ENCODE results near the gene PLCB4.
A peak's percentile ranks its signal among the peaks of the same experiment; 100 is the strongest.

The PLCB4 gene

GRCh38 chr20:9068841-9069663 is at the start of gene PLCB4:
PLCB4 (plus strand) TSS chr20:9069087; CDS start chr20:9307815, 238,728 bp downstream.
- no peak within 1 kb of the TSS for H3K27ac Mint-ChIP-seq
- peaks cover 3% of the 10 kb centered on the region for H3K4me1 Mint-ChIP-seq
- H3K36me3 Mint-ChIP-seq (ENCODE audit: low read depth) = peaks cover 1% of the 10 kb centered on the region
- peaks cover 28% of the 10 kb centered on the region for H3K27me3 Mint-ChIP-seq
- ATAC-seq (no peak), DNase-seq (no peak)
- peaks cover 4% of the 10 kb centered on the region for H3K9me3 Mint-ChIP-seq
- peak within 1 kb of the TSS; percentile 69 for H3K4me3 Mint-ChIP-seq

GRCh38 chr20:9019833-9020232 is 49.1 kb upstream of the PLCB4 start:
- DNase-seq = no peak
- no peak for ATAC-seq
- Mint-ChIP-seq H3K36me3 (ENCODE audit: low read depth) (no peaks in the 10 kb centered on the region), H3K9me3 (peaks cover 4% of the 10 kb centered on the region), H3K4me3 (no peak overlapping the region), H3K4me1 (no peaks in the 10 kb centered on the region), H3K27me3 (no peaks in the 10 kb centered on the region), H3K27ac (no peak overlapping the region)

- Mint-ChIP-seq H3K27me3 (no peaks in the 10 kb centered on the region), H3K4me1 (no peaks in the 10 kb centered on the region), H3K4me3 (no peak overlapping the region), H3K27ac (no peak overlapping the region), H3K9me3 (peaks cover 4% of the 10 kb centered on the region), H3K36me3 (ENCODE audit: low read depth) (no peaks in the 10 kb centered on the region)
- no peak for DNase-seq
- ATAC-seq = no peak
These were observed 47.7 kb upstream of the PLCB4 start for GRCh38 chr20:9021216-9021615.

GRCh38 chr20:9021699-9022098 is 47.2 kb upstream of the PLCB4 start:
- Mint-ChIP-seq H3K27ac (no peak overlapping the region), H3K4me3 (no peak overlapping the region), H3K4me1 (no peaks in the 10 kb centered on the region), H3K36me3 (ENCODE audit: low read depth) (no peaks in the 10 kb centered on the region), H3K27me3 (no peaks in the 10 kb centered on the region), H3K9me3 (peaks cover 4% of the 10 kb centered on the region)
- DNase-seq (no peak), ATAC-seq (no peak)

GRCh38 chr20:9022376-9022775 is 46.5 kb upstream of the PLCB4 start:
- ATAC-seq (no peak), DNase-seq (no peak)
- Mint-ChIP-seq H3K4me3 (no peak overlapping the region), H3K27ac (no peak overlapping the region), H3K9me3 (peaks cover 4% of the 10 kb centered on the region), H3K27me3 (no peaks in the 10 kb centered on the region), H3K36me3 (ENCODE audit: low read depth) (no peaks in the 10 kb centered on the region), H3K4me1 (no peaks in the 10 kb centered on the region)

GRCh38 chr20:9024606-9025005 is 44.3 kb upstream of the PLCB4 start:
- Mint-ChIP-seq H3K27me3 (no peaks in the 10 kb centered on the region), H3K36me3 (ENCODE audit: low read depth) (no peaks in the 10 kb centered on the region), H3K4me3 (no peak overlapping the region), H3K9me3 (peaks cover 4% of the 10 kb centered on the region), H3K4me1 (no peaks in the 10 kb centered on the region), H3K27ac (no peak overlapping the region)
- DNase-seq (no peak), ATAC-seq (no peak)

- H3K27ac Mint-ChIP-seq = no peak overlapping the region
- H3K4me1 Mint-ChIP-seq = no peaks in the 10 kb centered on the region
- no peak overlapping the region for H3K4me3 Mint-ChIP-seq
- DNase-seq (no peak), ATAC-seq (no peak)
- no peaks in the 10 kb centered on the region for H3K27me3 Mint-ChIP-seq
- no peaks in the 10 kb centered on the region for H3K36me3 Mint-ChIP-seq (ENCODE audit: low read depth)
- peaks cover 3% of the 10 kb centered on the region for H3K9me3 Mint-ChIP-seq
These were observed 43.9 kb upstream of the PLCB4 start for GRCh38 chr20:9025011-9025410.

GRCh38 chr20:9025643-9026042 is 43.2 kb upstream of the PLCB4 start:
- peaks cover 6% of the 10 kb centered on the region for H3K9me3 Mint-ChIP-seq
- H3K4me3 Mint-ChIP-seq = no peak overlapping the region
- DNase-seq = no peak
- no peaks in the 10 kb centered on the region for H3K27me3 Mint-ChIP-seq
- no peak overlapping the region for H3K27ac Mint-ChIP-seq
- no peaks in the 10 kb centered on the region for H3K4me1 Mint-ChIP-seq
- H3K36me3 Mint-ChIP-seq (ENCODE audit: low read depth) = no peaks in the 10 kb centered on the region
- ATAC-seq = no peak

- DNase-seq (no peak), ATAC-seq (no peak)
- Mint-ChIP-seq H3K4me3 (no peak overlapping the region), H3K36me3 (ENCODE audit: low read depth) (no peaks in the 10 kb centered on the region), H3K4me1 (no peaks in the 10 kb centered on the region), H3K27ac (no peak overlapping the region), H3K27me3 (no peaks in the 10 kb centered on the region), H3K9me3 (peaks cover 7% of the 10 kb centered on the region)
These were observed 41.3 kb upstream of the PLCB4 start for GRCh38 chr20:9027626-9028025.

- no peak overlapping the region for H3K27ac Mint-ChIP-seq
- no peak overlapping the region for H3K4me3 Mint-ChIP-seq
- no peaks in the 10 kb centered on the region for H3K4me1 Mint-ChIP-seq
- H3K36me3 Mint-ChIP-seq (ENCODE audit: low read depth) = no peaks in the 10 kb centered on the region
- H3K9me3 Mint-ChIP-seq = peaks cover 10% of the 10 kb centered on the region
- DNase-seq (no peak), ATAC-seq (no peak)
- H3K27me3 Mint-ChIP-seq = no peaks in the 10 kb centered on the region
These were observed 40.5 kb upstream of the PLCB4 start for GRCh38 chr20:9028419-9028818.

- DNase-seq (no peak), ATAC-seq (no peak)
- Mint-ChIP-seq H3K27me3 (no peaks in the 10 kb centered on the region), H3K27ac (no peak overlapping the region), H3K4me3 (no peak overlapping the region), H3K9me3 (peaks cover 18% of the 10 kb centered on the region), H3K36me3 (ENCODE audit: low read depth) (no peaks in the 10 kb centered on the region), H3K4me1 (no peaks in the 10 kb centered on the region)
These were observed 36.9 kb upstream of the PLCB4 start for GRCh38 chr20:9031991-9032390.

GRCh38 chr20:9032758-9033157 is 36.1 kb upstream of the PLCB4 start:
- peaks cover 18% of the 10 kb centered on the region for H3K9me3 Mint-ChIP-seq
- no peak overlapping the region for H3K4me3 Mint-ChIP-seq
- no peak overlapping the region for H3K27ac Mint-ChIP-seq
- ATAC-seq (no peak), DNase-seq (no peak)
- H3K36me3 Mint-ChIP-seq (ENCODE audit: low read depth) = no peaks in the 10 kb centered on the region
- H3K27me3 Mint-ChIP-seq = no peaks in the 10 kb centered on the region
- no peaks in the 10 kb centered on the region for H3K4me1 Mint-ChIP-seq

GRCh38 chr20:9035126-9035525 is 33.8 kb upstream of the PLCB4 start:
- ATAC-seq (no peak), DNase-seq (no peak)
- Mint-ChIP-seq H3K9me3 (peaks cover 14% of the 10 kb centered on the region), H3K27ac (no peak overlapping the region), H3K27me3 (no peaks in the 10 kb centered on the region), H3K4me3 (no peak overlapping the region), H3K4me1 (no peaks in the 10 kb centered on the region), H3K36me3 (ENCODE audit: low read depth) (no peaks in the 10 kb centered on the region)

GRCh38 chr20:9036593-9036992 is 32.3 kb upstream of the PLCB4 start:
- no peak for DNase-seq
- H3K4me3 Mint-ChIP-seq = no peak overlapping the region
- peaks cover 11% of the 10 kb centered on the region for H3K9me3 Mint-ChIP-seq
- no peaks in the 10 kb centered on the region for H3K4me1 Mint-ChIP-seq
- H3K27ac Mint-ChIP-seq = no peak overlapping the region
- no peaks in the 10 kb centered on the region for H3K27me3 Mint-ChIP-seq
- no peaks in the 10 kb centered on the region for H3K36me3 Mint-ChIP-seq (ENCODE audit: low read depth)
- no peak for ATAC-seq

- Mint-ChIP-seq H3K4me1 (no peaks in the 10 kb centered on the region), H3K4me3 (no peak overlapping the region), H3K27ac (no peak overlapping the region), H3K27me3 (no peaks in the 10 kb centered on the region), H3K36me3 (ENCODE audit: low read depth) (no peaks in the 10 kb centered on the region), H3K9me3 (peaks cover 8% of the 10 kb centered on the region)
- ATAC-seq (no peak), DNase-seq (no peak)
These were observed 29.9 kb upstream of the PLCB4 start for GRCh38 chr20:9038791-9039535.

Data from activated naive CD8-positive, alpha-beta T cell treated with anti-CD3 and anti-CD28 coated beads, Interleukin-2, amount 50 U/mL, for 24 hours (primary cell).